Testis (tissue), 2 donors: ENCODE results near the gene NLRX1.
A peak's percentile ranks its signal among the peaks of the same experiment; 100 is the strongest.

Source experiments
- POLR2A ChIP-seq: fragments of 450-650 bp; IDR thresholded peaks from one replicate; pipeline ENCODE4 v1.6.1; 2017; ENCODE audit warnings: antibody characterized with exemption, mild to moderate bottlenecking, moderate library complexity
- TF ChIP-seq, protein P1 (sequence below), 3 experiments: fragments of 450-650 bp in 2 of 3; fragments of 200-600 bp in 1 of 3; sonication (generic) in 1 of 3; IDR thresholded peaks; one replicate each; pipeline ENCODE4 v1.5.1; 2016 to 2019; ENCODE audit warnings: antibody characterized with exemption in 3 of 3, mild to moderate bottlenecking in 2 of 3, moderate library complexity in 1 of 3

DNA sequence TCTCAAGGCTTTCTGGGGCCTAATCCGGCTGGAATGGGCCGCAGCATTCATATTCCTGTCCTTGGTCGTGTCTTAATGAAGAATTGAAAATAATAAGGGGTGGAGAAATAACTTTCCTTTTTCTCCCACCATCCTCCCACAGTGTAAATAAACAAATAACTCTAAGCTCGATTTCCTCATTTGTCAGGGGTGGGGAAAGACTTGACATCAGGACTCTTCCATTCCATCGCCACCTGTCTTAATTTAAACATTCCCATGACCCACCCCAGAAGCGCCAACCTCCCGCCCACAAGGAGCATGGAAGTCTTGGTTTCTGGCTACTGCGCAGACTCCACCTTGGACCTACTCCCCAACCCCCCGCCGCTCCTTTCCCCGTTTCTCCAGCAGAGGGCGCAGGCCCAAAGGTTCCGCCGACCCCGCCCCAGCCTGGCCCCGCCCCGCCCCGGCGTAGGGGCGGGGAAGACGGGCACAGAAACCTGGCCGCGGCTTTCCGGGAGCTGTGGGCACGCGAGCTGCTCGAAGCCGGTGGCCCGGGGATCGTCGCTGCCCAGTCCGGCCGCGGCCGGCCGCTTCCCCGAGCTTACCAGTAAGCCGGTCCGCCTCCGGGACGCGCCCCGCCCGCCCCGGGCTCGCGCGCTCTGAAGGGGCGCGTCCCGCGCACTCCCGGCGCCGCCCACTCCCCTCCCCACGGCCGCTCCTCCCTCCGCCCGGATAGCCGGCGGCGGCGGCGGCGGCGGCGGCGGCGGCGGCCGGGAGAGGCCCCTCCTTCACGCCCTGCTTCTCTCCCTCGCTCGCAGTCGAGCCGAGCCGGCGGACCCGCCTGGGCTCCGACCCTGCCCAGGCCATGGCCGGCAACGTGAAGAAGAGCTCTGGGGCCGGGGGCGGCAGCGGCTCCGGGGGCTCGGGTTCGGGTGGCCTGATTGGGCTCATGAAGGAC lies 37.3 kb downstream of the NLRX1 start, which contains the start of gene CBL:
- TF ChIP-seq, protein P1, sequence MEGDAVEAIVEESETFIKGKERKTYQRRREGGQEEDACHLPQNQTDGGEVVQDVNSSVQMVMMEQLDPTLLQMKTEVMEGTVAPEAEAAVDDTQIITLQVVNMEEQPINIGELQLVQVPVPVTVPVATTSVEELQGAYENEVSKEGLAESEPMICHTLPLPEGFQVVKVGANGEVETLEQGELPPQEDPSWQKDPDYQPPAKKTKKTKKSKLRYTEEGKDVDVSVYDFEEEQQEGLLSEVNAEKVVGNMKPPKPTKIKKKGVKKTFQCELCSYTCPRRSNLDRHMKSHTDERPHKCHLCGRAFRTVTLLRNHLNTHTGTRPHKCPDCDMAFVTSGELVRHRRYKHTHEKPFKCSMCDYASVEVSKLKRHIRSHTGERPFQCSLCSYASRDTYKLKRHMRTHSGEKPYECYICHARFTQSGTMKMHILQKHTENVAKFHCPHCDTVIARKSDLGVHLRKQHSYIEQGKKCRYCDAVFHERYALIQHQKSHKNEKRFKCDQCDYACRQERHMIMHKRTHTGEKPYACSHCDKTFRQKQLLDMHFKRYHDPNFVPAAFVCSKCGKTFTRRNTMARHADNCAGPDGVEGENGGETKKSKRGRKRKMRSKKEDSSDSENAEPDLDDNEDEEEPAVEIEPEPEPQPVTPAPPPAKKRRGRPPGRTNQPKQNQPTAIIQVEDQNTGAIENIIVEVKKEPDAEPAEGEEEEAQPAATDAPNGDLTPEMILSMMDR (IDR thresholded peaks at IDR 0.05): peak; percentile 64 to 93 (median 89)
- TF ChIP-seq POLR2A: no peak
